ENCODE data around the gene TMEM187. TPM values are rescaled to one million over a fixed set of nuclear protein-coding genes. Genes with fewer than 3 reads are reported as not detected.

The TMEM187 gene
- total RNA-seq, 1 experiment from 2014 or later = 4.8 TPM

- DNase-seq (ENCODE audit: low read depth) = no peak
These were observed 22.9 kb downstream of the TMEM187 start for GRCh38 chrX:153995504-153995903.

DNA sequence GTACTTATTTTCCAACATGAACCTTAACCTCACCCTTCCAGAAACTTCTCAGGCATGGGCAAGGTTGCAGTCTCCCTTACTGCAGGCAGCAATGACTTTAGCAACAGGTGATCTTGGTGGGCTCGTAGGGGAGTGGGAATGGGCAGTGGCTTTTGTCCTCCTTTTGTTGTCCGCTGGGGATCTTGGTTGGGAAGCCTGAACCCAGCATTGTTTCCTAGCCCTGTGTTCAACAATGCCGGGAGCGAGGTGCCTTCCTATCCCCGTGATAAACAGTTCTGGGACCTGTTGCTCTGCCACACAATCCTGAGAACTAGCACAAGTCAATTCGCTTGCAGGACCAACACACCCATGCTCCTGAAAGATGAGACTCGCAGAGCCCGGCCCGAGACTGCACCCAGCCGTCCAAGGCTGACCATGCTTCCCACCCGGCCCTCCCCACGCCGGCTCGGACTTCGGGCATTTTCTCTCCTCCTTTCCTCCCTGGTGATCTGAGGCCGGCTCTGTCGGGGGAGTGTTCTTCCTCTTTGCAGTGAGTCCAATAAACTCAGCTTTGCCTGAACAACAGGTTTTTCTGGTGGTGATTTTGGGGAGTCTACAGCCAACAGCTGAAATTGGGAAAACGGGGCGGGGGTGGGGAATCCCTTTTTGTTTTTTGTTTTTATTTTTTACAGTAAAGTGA is 26.9 kb downstream of the TMEM187 start:
- DNase-seq (ENCODE audit: low read depth) = no peak

DNA sequence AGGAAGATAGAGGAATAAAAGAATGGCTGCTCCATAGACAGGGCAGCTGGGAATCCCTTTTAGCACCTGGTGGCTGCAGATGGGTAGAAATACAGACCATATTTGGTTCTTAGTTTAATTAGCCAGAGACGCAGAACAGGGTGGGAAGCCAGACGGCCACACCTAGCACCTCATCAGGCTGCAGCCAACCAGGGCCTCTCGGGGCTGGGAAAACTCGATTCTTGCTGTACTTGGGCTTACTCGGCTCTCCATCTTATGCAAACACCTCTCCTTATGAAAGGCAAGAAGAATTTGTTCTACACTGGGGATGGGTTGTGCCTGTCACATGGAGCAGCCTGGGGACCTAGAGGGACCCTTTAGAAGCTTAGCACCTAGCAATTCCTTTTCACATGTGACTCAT is 27.5 kb downstream of the TMEM187 start:
- DNase-seq (ENCODE audit: low read depth) = no peak

DNA sequence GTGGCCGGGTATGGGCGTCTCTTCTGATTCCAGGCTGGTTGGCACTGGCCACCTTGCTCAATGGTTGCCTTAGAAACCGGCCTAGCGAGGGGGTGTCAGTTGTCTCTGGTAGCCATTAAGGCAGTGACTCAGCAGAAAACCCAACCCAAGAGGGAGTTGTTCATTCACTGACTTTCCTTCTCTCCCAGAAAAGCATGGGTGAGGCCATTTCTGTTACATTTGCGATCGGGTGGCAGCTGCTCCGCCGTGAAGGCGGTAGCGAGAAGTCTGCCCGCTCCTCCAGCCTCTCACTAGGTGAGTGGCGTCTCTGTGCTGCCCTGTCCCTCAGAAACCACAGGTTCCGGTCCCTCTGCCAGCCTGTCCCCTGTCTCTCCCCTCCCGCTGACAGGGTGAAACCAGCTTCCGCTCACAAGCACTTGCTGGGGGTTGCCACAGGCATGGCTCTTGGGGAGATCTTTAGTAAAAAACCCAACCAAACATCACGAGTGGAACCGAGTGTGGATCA is 29.7 kb downstream of the TMEM187 start:
- peak; percentile 6 for DNase-seq (ENCODE audit: low read depth)

DNA sequence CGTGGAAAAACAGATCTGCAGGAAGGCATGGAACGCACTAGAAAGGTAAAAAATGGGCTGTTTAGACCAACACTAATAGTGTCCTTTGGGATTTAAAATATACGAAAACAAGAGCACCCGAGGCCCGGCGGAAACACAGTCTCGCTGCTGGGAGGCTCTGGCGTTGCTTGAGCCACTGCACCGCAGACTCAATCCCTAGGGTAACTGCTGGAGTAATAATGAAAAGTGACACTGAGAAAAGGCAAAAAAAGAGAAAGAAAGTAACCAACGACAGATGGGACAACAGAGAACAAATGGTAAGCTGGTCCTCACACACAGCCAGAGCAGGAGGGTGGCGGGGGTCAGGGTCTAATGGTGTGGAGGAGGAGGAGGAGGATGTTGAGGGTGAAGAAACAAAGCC is 31.8 kb downstream of the TMEM187 start:
- DNase-seq (ENCODE audit: low read depth) = no peak

GRCh38 chrX:154006947-154007346 is 34.4 kb downstream of the TMEM187 start:
- DNase-seq (ENCODE audit: low read depth) = no peak

- DNase-seq (ENCODE audit: low read depth) = no peak
These were observed 36.0 kb downstream of the TMEM187 start for GRCh38 chrX:154008521-154008920.

GRCh38 chrX:154010330-154011087 is 38.0 kb downstream of the TMEM187 start:
- no peak for DNase-seq (ENCODE audit: low read depth)

DNA sequence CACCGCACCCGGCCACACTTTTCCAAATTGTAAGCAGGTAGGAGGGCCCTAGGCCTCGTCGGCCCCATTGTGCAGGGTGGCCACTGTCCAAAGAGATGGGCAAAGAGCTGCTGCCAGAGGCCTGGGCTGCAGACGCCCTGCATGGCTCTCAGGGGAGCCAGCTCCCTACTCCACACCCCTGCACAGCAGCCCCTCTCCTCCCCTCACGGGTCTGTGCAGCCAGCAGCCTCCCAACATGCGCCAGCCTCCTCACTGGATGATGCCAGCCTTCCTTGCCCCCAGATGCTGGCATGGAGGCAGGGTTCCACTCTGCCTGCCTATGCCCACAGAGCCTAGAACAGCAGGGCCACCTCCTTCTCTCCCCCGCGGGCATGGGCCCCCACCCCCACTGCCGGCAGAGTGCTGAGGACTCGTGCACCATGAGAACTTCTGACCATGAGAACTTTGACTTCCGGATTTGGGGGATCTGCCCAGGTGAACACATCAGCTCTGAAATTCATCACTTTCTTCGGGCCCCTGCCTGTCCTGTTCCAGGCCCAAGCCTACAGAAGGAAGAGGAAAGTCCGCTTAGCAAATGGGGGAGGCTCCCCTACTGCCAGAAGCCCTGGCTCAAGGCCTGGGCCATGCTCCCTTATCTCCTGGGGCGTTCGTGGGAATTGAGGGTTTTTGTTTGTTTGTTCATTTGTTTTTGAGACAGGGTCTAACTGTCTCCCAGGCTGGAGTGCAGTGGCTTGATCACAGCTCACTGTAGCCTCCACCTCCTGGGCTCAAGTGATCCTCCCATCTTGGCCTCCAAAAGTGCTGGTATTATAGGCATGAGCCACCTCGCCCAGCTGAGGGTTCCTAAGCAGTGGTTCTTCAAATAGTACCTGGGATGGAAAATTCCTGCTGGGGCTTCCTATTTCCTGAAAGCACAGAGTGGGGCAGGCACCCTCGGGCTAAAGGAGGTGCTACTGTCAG is 39.1 kb downstream of the TMEM187 start:
- no peak for DNase-seq (ENCODE audit: low read depth)

GRCh38 chrX:154012336-154012991 is 39.9 kb downstream of the TMEM187 start:
- DNase-seq (ENCODE audit: low read depth) = no peak

DNA sequence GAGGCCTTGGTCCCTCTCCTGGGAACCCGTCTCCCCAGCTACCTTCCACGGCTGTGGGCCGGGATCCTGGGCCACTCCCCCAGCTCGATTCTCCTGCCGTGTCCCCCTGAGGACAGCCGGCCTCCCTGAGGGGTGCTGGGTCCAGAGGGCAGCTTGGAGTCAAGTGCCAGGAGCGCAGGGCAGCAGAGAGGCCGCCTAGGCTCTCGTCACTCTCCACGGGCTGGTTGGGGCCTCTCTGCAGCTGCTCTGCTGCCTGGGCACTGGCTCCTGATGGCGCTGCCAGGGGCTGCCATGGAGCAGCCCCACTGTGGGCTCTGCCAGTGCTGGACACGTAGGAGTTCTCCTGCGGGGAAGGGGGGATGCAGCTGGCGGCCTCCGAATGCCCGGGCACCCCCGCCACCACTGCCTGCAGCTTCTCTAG is 40.5 kb downstream of the TMEM187 start:
- no peak for DNase-seq (ENCODE audit: low read depth)

DNA sequence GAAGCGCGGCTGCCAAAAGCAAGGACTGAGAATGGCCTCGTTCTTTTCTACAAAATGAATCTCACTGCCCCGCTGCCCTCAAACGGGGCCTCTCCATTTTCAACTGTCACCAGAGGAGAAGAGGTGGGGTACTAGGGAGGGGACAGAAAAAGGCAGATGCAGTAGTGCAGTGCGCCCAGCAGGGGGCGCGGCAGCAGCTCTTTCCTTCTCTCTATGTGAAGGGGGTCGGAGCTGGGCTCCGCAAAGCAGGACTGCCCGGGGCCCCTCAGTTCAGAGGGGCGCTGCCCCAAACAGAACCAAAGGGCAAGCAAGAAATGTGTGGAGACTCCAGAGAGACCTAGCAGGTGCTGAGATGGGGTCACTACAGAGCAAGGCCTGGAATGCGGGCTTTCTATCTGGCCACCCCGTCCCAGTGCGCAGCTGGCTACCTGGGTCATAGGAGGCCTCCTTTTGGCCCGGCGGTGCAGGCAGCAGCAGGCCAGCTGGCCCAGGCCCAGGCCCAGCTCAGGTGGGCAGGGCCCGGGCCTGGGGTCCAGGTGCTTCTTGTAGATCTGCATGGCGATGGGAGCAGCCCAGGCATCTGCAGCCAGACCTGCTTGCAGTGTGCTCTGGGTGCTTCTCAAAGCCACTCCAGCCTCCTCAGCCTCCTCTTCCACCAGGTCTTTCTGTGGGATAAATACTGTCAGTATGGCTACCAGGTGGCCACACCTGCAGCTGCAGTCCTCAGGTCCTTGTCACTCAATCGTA is 41.2 kb downstream of the TMEM187 start:
- DNase-seq (ENCODE audit: low read depth) = peak; percentile 6

DNA sequence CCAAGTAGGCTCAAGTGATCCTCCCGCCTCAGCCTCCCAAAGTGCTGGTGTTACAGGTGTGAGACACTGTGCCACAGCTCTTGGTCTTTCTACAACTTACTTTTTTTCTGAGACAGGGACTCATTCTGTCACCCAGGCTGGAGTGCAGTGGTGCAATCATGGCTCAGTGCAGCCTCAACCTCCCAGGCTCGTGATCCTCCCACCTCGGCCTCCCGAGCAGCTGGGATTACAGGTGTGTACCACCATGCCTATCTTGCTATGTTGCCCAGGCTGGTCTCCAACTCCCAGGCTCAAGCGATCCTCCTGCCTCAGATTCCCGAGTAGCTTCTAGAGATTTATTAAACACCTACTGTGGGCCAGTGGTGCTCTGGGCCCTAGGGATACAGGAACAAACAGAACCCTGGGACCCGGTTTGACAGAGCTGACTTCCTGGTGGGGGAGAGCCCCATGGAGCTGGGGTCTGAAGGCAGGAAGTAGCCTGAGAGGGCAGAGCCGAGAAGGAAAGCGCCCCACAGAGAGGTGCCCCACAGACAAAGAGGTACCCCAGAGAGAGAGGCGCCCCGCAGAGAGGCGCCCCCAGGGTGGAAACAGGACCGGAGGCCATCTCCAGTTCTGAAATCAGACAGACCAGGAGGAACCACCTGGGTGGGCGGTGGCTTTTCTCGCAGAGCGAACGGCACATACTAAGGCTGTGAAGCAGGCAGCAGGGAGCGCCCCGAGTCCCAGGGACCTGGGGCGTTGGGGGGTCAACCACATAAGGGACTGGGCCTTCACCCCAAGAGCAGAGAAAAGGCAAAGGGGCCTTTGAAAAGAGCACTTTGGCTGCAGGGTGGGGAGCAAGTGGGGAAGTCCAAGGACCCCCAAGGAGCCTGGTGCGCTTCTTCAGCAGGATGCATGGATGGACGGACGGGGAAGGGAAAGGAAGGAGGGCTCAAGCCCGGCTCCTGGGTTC is 42.2 kb downstream of the TMEM187 start:
- DNase-seq (ENCODE audit: low read depth) = no peak

GRCh38 chrX:154015581-154016264 is 43.2 kb downstream of the TMEM187 start:
- no peak for DNase-seq (ENCODE audit: low read depth)

DNA sequence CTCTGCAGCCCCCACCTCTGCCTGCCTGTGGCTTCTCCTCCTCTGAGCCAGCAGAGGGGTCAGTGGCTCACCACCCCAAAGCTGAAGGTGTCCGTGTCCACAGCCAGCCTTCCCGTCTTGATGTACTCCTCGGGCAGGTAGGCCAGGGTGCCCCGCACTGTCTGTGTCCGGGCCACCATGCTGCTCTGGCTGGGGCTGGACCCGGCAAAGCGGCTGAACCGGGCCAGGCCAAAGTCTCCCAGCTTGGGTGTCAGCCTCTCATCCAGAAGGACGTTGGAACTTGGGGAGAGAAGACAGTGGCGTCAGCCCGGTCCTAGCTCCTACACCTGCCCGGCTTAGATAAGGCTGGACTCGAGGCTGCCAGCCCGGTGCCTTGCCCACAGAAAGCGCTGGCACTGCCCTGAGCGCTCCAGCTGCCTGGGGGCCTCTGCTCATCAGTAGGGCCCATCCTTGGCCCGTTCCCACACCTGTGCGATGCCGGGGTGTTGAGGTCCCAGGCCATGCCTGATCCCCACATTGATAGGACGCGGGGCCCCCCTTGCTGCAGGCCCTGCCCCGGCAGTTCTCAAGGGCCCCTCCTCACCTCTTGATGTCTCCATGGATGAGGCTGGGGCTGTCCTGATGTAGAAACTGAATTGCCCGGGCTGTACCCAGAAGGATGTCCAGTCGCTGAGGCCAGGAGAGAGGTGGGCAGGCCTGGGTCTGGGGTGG is 44.0 kb downstream of the TMEM187 start:
- no peak for DNase-seq (ENCODE audit: low read depth)

GRCh38 chrX:154017766-154018517 is 45.4 kb downstream of the TMEM187 start:
- no peak for DNase-seq (ENCODE audit: low read depth)

DNA sequence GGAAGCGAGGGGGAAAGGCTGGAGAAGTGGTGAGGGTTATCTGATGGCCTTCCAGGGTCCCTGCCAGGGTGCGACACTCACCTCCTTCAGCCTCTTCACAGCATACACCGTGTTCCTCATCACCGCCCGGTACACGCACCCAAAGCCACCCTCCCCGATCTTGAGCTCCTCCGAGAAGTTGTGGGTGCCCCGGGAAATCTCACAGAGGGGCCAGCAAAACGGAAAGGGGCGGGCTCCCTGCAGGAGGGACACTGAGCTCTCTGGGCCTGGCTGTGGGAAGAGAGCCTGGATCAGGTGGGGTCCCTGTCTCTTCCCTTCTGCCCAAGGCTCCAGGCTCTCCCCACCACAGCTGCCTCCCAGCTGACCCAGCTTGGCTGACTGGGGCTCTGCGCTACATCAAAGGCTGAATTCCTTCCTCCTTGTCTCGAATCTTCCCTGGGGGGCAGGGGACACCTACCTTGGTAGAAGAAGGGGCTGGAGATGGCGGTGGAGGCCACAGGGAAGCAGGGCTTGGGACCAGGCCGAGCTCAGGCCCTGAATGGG is 46.0 kb downstream of the TMEM187 start:
- DNase-seq (ENCODE audit: low read depth) = peak; percentile 7
